Measurements from ENCODE around the gene ANKRD9.
"Not testable (repeated sequence)": the region's sequence is repeated elsewhere in the genome, so short reads cannot be mapped to it uniquely, and the experiment has no call there.

ANKRD9 gene

DNA sequence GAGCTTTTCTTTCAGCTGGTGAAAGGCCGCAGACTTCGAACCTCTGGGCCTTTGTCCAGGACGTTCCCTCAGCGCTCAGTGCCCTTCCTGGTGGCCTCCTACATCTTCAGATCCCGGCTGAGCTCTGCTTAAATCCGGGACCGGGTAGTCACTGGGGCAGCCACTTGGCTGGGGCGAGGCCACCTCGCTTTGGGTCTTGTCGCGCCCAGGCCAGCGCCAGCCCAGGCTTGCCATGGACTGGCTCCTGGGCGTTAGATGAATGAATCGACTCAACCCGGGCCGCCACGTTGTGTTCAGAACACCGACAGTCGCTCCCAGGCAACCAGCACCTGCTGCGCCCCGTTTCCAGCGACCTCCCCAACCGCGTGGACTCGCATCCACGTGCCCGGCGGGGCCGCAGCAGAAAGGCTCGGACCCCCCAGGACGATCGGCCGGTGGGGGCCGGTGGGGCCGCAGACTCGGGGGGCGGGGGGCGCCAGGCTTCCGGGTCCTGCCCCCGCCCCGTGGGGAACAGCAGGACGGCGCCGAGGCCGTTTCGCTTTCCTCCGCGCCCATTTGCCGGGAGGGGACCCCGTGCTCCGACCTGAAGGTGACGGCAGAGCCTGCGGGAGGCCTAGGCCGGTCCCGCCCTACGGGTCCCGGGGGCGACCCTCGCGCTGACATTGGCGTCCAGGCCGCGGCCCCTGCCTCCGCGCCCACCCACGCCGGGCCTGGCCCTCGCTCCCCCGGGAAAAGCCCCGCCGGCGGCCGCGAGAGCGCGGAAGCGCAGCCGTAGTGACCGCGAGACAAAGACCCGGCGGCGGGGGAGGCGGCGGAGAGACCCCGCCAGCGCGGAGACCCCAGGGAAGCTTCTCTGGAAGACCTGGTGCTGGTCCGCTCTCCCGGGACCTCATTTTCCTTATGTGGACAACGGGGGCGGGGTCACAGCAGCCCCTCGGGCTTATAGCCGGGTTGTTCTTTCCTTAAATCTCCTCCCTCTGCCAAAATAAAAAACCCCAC is 45.5 kb upstream of the ANKRD9 start:
- ATAC-seq = no peak
- TF ChIP-seq TCF4 (CRISPR knock-in tag; IDR thresholded peaks at IDR 0.05; ENCODE audit: borderline replicate concordance) = no peak
- TF ChIP-seq, protein P1, sequence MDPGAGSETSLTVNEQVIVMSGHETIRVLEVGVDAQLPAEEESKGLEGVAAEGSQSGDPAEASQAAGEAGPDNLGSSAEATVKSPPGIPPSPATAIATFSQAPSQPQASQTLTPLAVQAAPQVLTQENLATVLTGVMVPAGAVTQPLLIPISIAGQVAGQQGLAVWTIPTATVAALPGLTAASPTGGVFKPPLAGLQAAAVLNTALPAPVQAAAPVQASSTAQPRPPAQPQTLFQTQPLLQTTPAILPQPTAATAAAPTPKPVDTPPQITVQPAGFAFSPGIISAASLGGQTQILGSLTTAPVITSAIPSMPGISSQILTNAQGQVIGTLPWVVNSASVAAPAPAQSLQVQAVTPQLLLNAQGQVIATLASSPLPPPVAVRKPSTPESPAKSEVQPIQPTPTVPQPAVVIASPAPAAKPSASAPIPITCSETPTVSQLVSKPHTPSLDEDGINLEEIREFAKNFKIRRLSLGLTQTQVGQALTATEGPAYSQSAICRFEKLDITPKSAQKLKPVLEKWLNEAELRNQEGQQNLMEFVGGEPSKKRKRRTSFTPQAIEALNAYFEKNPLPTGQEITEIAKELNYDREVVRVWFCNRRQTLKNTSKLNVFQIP (CRISPR knock-in tag; IDR thresholded peaks at IDR 0.05; ENCODE audit: borderline replicate concordance, low read depth) = no peak
- no peak for TF ChIP-seq ARNTL (CRISPR knock-in tag; IDR thresholded peaks at IDR 0.05; ENCODE audit: borderline replicate concordance, low read depth)
- TF ChIP-seq BACH2 (CRISPR knock-in tag; IDR thresholded peaks at IDR 0.05; ENCODE audit: borderline replicate concordance) = no peak
- TF ChIP-seq ESRRG (CRISPR knock-in tag; IDR thresholded peaks at IDR 0.05) = no peak
- no peak for TF ChIP-seq OSR1 (CRISPR knock-in tag; IDR thresholded peaks at IDR 0.05)
- no peak for TF ChIP-seq RARB (CRISPR knock-in tag; IDR thresholded peaks at IDR 0.05)
- TF ChIP-seq PPARA (CRISPR knock-in tag; IDR thresholded peaks at IDR 0.05; ENCODE audit: borderline replicate concordance) = no peak
- no peak for TF ChIP-seq ZNF565 (CRISPR knock-in tag; conservative IDR thresholded peaks at IDR 0.05; ENCODE audit: low read depth)
- TF ChIP-seq TOX (CRISPR knock-in tag; IDR thresholded peaks at IDR 0.05; ENCODE audit: borderline replicate concordance) = no peak
- TF ChIP-seq CSDC2 (CRISPR knock-in tag; IDR thresholded peaks at IDR 0.05) = no peak
- no peak for TF ChIP-seq ZNF8 (CRISPR knock-in tag; IDR thresholded peaks at IDR 0.05)
- TF ChIP-seq GLIS3 (CRISPR knock-in tag; IDR thresholded peaks at IDR 0.05) = no peak
- no peak for TF ChIP-seq CSRNP3 (CRISPR knock-in tag; IDR thresholded peaks at IDR 0.05)
- no peak for TF ChIP-seq TSHZ2 (CRISPR knock-in tag; IDR thresholded peaks at IDR 0.05)
- TF ChIP-seq ISL1 (CRISPR knock-in tag; IDR thresholded peaks at IDR 0.05) = no peak

DNA sequence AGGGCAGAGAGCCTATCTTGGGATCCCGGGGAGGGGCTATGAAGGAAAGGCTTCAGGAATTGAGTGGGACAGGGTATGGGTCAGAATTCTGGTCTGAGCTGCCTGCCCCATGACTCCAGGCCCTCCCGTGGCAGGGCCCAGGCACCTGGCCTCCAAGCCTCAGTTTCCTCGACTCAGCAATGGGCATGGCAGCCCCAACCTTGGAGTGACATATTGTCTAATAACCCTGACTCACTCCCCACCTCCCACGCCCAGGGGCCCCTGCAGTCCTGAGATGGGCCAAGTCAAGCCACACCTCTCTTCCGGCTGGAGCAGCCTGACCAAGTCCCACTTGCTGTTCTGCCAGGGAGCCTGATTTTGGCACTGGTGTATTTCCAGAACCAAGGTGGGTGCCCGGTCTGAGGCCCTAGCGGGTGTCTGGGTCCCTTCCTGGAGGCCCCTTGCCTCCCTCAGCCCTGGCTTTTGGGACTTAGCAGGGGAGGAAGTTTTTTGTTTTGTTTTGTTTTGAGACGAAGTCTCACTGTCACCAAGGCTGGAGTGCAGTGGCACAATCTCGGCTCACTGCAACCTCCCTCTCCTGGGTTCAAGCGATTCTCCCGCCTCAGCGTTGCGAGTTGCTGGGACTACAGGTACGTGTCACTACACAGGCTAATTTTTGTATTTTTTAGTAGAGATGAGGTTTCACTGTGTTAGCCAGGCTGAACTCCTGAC is 42.6 kb upstream of the ANKRD9 start:
- TF ChIP-seq RARB (CRISPR knock-in tag; IDR thresholded peaks at IDR 0.05) = no peak
- no peak for TF ChIP-seq ZFP3 (CRISPR knock-in tag; IDR thresholded peaks at IDR 0.05)
- TF ChIP-seq, protein P1 (CRISPR knock-in tag; IDR thresholded peaks at IDR 0.05; ENCODE audit: borderline replicate concordance, low read depth) = no peak
- no peak; the same call in 2 of the 3 replicates for ATAC-seq

GRCh38 chr14:102550927-102551401 is 41.4 kb upstream of the ANKRD9 start:
- ATAC-seq = not testable (repeated sequence)

- no peak for ATAC-seq
- TF ChIP-seq SNAI2 (CRISPR knock-in tag; IDR thresholded peaks at IDR 0.05) (no peak), ZFP3 (CRISPR knock-in tag; IDR thresholded peaks at IDR 0.05) (no peak), OSR1 (CRISPR knock-in tag; IDR thresholded peaks at IDR 0.05) (no peak), GLIS3 (CRISPR knock-in tag; IDR thresholded peaks at IDR 0.05) (no peak), ISL1 (CRISPR knock-in tag; IDR thresholded peaks at IDR 0.05) (no peak), TOX (CRISPR knock-in tag; IDR thresholded peaks at IDR 0.05; ENCODE audit: borderline replicate concordance) (no peak), BACH2 (CRISPR knock-in tag; IDR thresholded peaks at IDR 0.05; ENCODE audit: borderline replicate concordance) (no peak), PPARA (CRISPR knock-in tag; IDR thresholded peaks at IDR 0.05; ENCODE audit: borderline replicate concordance) (no peak)
- TF ChIP-seq, protein P2, sequence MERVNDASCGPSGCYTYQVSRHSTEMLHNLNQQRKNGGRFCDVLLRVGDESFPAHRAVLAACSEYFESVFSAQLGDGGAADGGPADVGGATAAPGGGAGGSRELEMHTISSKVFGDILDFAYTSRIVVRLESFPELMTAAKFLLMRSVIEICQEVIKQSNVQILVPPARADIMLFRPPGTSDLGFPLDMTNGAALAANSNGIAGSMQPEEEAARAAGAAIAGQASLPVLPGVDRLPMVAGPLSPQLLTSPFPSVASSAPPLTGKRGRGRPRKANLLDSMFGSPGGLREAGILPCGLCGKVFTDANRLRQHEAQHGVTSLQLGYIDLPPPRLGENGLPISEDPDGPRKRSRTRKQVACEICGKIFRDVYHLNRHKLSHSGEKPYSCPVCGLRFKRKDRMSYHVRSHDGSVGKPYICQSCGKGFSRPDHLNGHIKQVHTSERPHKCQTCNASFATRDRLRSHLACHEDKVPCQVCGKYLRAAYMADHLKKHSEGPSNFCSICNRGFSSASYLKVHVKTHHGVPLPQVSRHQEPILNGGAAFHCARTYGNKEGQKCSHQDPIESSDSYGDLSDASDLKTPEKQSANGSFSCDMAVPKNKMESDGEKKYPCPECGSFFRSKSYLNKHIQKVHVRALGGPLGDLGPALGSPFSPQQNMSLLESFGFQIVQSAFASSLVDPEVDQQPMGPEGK (CRISPR knock-in tag; IDR thresholded peaks at IDR 0.05; ENCODE audit: borderline replicate concordance) = no peak
- TF ChIP-seq, protein P1 (CRISPR knock-in tag; IDR thresholded peaks at IDR 0.05; ENCODE audit: borderline replicate concordance, low read depth) = no peak
Observed at GRCh38 chr14:102548616-102549240, 39.2 kb upstream of the ANKRD9 start.
